Progenitor cell of endocrine pancreas (in vitro differentiated cells): ENCODE measurements around the gene KBTBD2. TPM values are rescaled to one million over a fixed set of nuclear protein-coding genes. Genes with fewer than 3 reads are reported as not detected.
A peak's percentile ranks its signal among the peaks of the same experiment; 100 is the strongest.

Experiments
- DNase-seq: peaks from one replicate; pipeline ENCODE4 v3.0.0; 2021; ENCODE audit warnings: low spot score; ENCODE audit not compliant: unreplicated experiment
- H3K27ac Mint-ChIP-seq: 2 replicates; pipeline ENCODE4 v1.8.0; 2021; ENCODE audit warnings: mild to moderate bottlenecking, moderate library complexity, mixed read lengths
- H3K27me3 Mint-ChIP-seq: 2 replicates; pipeline ENCODE4 v1.8.0; 2021; ENCODE audit warnings: mixed read lengths
- H3K36me3 Mint-ChIP-seq: 2 replicates; pipeline ENCODE4 v1.8.0; 2022; ENCODE audit warnings: mixed read lengths; ENCODE audit not compliant: insufficient read depth
- H3K4me1 Mint-ChIP-seq: 2 replicates; pipeline ENCODE4 v1.8.0; 2021; ENCODE audit warnings: low read depth, mixed read lengths
- H3K4me3 Mint-ChIP-seq: 2 replicates; pipeline ENCODE4 v1.8.0; 2021; ENCODE audit warnings: low read depth, mild to moderate bottlenecking, moderate library complexity, mixed read lengths
- H3K9me3 Mint-ChIP-seq: 2 replicates; pipeline ENCODE4 v1.8.0; 2021; ENCODE audit warnings: low read depth, mixed read lengths
- total RNA-seq: library from RNA; stranded (reverse); gene quantifications from 2 replicates; pipeline ENCODE4 v1.2.1, GENCODE V29; 2021
- TF ChIP-seq, protein P1 (sequence below): fragments of 200-600 bp; sonication (generic); IDR thresholded peaks from one replicate; pipeline ENCODE4 v1.5.0; 2021; ENCODE audit warnings: antibody characterized with exemption, mild to moderate bottlenecking; ENCODE audit not compliant: unreplicated experiment

Gene KBTBD2
- total RNA-seq, 1 donor from 2014 or later: 48.1 TPM

DNA sequence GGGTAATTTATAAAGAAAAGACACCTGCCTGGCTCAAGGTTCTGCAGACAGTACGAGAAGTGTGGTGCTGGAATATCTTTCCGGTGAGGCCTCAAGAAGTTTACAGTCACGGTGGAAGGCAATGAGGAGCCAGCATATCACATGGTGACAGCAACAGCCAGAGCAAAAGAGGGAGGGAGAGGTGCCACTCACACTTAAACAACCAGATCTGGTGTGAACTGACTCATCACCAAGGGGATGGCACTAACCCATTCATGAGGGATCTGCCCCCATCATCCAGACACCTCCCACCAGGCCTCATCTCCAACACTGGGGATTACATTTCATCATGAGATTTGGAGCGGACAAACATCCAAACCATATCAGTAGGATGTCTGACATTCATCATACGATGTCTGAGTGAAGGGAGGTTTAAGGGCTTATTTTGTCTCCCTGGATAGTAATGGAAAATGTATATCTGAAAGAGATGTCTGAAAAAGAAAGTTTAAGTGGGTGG, 23.5 kb upstream of the KBTBD2 start:
- H3K27me3 Mint-ChIP-seq: no peaks in the 10 kb centered on the region
- peaks cover 24% of the 10 kb centered on the region for H3K36me3 Mint-ChIP-seq

DNA sequence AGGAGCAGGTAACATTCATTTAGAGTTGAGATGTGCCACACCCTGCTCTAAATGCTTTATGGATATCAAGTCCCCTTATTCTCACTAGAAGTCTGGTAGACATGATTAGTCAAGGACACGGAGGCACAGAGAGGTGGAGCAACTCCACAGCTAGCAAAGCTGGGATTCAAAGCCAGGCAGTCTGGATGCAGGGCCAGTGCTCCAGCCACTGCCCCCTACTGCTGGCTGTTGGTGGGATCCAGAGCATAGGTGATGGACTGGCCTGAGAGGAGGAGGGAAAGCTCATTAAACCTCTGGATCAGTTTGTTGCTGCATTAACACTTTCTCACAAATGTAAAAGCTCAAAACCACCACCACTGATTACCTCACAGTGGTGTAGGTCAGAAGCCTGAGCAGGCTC, 22.6 kb upstream of the KBTBD2 start:
- Mint-ChIP-seq H3K27ac (no peak overlapping the region), H3K36me3 (peaks cover 24% of the 10 kb centered on the region), H3K4me3 (no peak overlapping the region), H3K27me3 (no peaks in the 10 kb centered on the region), H3K9me3 (no peaks in the 10 kb centered on the region), H3K4me1 (no peaks in the 10 kb centered on the region)
- TF ChIP-seq, protein P1, sequence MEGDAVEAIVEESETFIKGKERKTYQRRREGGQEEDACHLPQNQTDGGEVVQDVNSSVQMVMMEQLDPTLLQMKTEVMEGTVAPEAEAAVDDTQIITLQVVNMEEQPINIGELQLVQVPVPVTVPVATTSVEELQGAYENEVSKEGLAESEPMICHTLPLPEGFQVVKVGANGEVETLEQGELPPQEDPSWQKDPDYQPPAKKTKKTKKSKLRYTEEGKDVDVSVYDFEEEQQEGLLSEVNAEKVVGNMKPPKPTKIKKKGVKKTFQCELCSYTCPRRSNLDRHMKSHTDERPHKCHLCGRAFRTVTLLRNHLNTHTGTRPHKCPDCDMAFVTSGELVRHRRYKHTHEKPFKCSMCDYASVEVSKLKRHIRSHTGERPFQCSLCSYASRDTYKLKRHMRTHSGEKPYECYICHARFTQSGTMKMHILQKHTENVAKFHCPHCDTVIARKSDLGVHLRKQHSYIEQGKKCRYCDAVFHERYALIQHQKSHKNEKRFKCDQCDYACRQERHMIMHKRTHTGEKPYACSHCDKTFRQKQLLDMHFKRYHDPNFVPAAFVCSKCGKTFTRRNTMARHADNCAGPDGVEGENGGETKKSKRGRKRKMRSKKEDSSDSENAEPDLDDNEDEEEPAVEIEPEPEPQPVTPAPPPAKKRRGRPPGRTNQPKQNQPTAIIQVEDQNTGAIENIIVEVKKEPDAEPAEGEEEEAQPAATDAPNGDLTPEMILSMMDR: no peak
- DNase-seq: no peak

More for the DNA sequence above, 23.5 kb upstream of the KBTBD2 start:
- TF ChIP-seq, protein P1: no peak
- no peak overlapping the region for H3K27ac Mint-ChIP-seq
- H3K4me3 Mint-ChIP-seq: no peak overlapping the region
- DNase-seq: no peak
- no peaks in the 10 kb centered on the region for H3K4me1 Mint-ChIP-seq
- H3K9me3 Mint-ChIP-seq: no peaks in the 10 kb centered on the region

DNA sequence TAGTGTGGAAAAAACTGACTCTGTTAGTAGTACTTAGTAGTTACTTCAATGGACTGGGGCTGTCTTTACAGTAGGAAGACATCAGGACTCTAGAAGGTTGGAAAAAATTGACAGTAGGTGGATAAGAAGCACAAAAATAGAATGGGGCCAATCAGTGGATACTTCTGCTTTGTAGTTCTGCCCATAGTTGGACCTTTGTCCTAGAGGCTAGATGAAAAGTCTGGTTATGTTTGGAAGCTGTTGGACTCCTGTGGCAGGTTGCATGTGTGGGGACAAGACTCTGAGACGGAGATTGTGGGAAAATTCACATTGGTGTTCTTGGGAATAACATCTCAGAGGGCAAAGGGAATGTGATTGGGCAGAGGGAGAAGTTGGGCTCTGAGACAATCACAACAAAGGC, 18.6 kb upstream of the KBTBD2 start:
- Mint-ChIP-seq H3K4me3 (no peak overlapping the region), H3K4me1 (peaks cover 1% of the 10 kb centered on the region), H3K36me3 (peaks cover 9% of the 10 kb centered on the region), H3K27ac (no peak overlapping the region), H3K27me3 (no peaks in the 10 kb centered on the region), H3K9me3 (no peaks in the 10 kb centered on the region)
- TF ChIP-seq, protein P1: no peak
- no peak for DNase-seq

DNA sequence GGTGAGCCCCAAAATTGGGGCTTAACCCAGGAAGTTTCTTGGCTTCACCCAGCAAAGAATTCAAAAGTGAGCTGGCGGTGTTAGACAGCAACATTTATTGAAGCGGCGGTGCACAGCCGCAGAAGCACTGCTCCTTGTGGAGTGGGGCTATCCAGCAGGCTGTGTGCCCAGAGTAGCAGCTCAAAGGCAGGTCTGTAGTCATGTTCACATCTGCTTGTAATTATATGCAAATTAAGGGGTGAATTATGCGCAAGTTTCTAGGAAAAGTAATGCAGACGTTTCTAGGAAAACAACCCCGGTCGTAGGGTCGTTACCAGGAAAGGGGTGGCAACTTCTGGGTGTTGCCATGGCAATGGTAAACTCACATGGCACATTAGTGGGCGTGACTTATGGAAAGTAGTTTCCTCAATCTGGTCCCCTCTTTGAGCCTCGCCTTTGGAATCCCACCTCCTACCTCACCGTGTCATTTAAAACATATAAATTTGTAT, 13.7 kb upstream of the KBTBD2 start:
- H3K9me3 Mint-ChIP-seq: no peaks in the 10 kb centered on the region
- peak overlapping the region; percentile 74 for H3K4me3 Mint-ChIP-seq
- peaks cover 7% of the 10 kb centered on the region for H3K4me1 Mint-ChIP-seq
- TF ChIP-seq, protein P1: no peak
- H3K36me3 Mint-ChIP-seq: no peaks in the 10 kb centered on the region
- H3K27ac Mint-ChIP-seq: peak overlapping the region; percentile 80
- H3K27me3 Mint-ChIP-seq: no peaks in the 10 kb centered on the region
- no peak for DNase-seq

DNA sequence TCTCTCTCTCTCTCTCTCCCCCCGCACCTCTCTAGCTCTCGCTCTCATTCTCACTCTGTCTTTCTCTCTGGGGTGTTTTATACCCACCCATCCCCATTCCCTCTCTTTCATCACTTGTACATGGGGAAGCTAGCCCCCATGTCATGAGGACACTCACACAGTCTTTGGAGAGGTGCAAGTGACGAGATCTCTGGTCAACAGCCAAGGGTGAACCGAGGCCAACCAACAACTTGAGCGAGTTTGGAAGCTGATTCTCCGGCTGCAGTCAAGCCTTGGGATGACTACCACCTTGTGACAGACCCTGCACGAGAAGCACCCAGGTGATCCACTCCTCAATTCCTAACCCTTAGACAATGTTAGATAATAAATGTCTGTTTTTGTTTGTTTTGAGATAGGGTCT, 10.1 kb upstream of the KBTBD2 start:
- H3K4me3 Mint-ChIP-seq: no peak overlapping the region
- H3K36me3 Mint-ChIP-seq: no peaks in the 10 kb centered on the region
- H3K9me3 Mint-ChIP-seq: no peaks in the 10 kb centered on the region
- no peak overlapping the region for H3K27ac Mint-ChIP-seq
- H3K27me3 Mint-ChIP-seq: no peaks in the 10 kb centered on the region
- peaks cover 7% of the 10 kb centered on the region for H3K4me1 Mint-ChIP-seq
- TF ChIP-seq, protein P1: no peak
- no peak for DNase-seq
